ENCODE results near the gene CCDC102B.

Gene CCDC102B

DNA sequence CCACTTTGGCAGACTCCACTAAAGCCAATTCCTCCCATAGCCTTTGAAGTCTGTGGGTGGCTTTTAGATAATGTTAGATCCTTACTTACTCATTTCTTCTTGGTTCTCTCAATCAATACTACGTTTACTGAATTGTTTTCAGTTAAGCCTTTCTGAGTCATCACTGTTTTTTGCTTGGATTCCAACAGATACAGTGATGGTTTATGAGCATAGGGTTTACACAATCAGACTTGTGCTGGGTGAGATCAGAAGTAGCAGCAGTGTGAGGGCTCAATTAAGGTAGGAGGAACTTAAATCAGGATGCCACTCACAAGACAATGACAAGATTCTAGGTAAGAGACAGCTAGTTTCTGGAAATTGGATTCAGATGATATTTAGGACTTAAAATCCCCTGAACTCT is 305.1 kb downstream of the CCDC102B start:
- no peak for DNase-seq

All from NCI-H69 (cell line).